Prostate gland (tissue), 2 donors: ENCODE data around the gene NEDD4L.

Source experiments
- POLR2A ChIP-seq: fragments of 450-650 bp; IDR thresholded peaks from one replicate; pipeline ENCODE4 v1.6.1; 2016; ENCODE audit warnings: antibody characterized with exemption, mild to moderate bottlenecking
- POLR2AphosphoS5 ChIP-seq: sonication (generic); formaldehyde crosslinking; IDR thresholded peaks from one replicate; pipeline ENCODE4 v1.6.1; 2017; ENCODE audit warnings: antibody characterized with exemption
- TF ChIP-seq, protein P1 (sequence below), 4 experiments: fragments of 200-600 bp in 2 of 4; fragments of 450-650 bp in 2 of 4; sonication (generic) in 2 of 4; IDR thresholded peaks; 1 replicate in 3 of 4; 2 replicates in 1 of 4; pipeline ENCODE4 v1.5.1; 2016 to 2019; ENCODE audit warnings: antibody characterized with exemption in 4 of 4, mild to moderate bottlenecking in 2 of 4, moderate library complexity in 2 of 4

DNA sequence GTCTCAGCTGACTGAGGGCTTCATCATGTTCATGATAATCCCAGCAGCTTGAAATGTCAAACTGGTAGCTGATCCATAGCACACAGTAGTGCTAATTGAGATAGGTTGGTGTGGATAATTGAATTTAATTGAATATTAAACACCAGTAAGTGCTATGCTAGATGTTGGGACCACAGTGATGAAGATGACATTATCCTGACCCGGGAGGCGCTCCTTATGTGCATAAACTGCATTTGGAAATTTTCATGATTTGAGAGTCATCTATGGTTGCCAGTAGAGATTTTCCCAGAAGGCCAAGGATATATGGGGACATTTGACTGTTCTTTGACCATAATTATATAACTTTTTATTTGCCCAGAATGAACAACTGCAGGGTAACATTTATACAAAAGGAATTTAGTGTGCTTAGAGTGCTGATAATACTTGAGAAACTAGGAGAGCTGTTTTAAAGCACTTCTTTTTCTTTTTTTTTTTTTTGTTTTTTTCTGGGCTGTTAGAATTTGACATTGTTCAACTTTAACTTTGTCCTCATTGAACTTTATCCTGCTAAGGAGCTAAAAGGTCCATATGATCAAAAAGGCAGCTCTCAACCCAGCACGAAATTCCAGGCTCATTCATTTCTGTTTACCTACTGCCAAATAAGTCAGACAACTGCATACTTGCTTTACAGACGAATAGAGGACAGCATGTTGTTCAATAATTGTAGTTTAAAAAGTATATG is 242.8 kb downstream of the NEDD4L start:
- TF ChIP-seq POLR2AphosphoS5, result no peak
- no peak for TF ChIP-seq POLR2A
- TF ChIP-seq, protein P1, sequence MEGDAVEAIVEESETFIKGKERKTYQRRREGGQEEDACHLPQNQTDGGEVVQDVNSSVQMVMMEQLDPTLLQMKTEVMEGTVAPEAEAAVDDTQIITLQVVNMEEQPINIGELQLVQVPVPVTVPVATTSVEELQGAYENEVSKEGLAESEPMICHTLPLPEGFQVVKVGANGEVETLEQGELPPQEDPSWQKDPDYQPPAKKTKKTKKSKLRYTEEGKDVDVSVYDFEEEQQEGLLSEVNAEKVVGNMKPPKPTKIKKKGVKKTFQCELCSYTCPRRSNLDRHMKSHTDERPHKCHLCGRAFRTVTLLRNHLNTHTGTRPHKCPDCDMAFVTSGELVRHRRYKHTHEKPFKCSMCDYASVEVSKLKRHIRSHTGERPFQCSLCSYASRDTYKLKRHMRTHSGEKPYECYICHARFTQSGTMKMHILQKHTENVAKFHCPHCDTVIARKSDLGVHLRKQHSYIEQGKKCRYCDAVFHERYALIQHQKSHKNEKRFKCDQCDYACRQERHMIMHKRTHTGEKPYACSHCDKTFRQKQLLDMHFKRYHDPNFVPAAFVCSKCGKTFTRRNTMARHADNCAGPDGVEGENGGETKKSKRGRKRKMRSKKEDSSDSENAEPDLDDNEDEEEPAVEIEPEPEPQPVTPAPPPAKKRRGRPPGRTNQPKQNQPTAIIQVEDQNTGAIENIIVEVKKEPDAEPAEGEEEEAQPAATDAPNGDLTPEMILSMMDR (IDR thresholded peaks at IDR 0.05), result no peak
